8988T (cell line): ENCODE data around the gene RAB4A.

ENCODE experiments used
- DNase-seq: peaks from one replicate; pipeline ENCODE4 v3.0.0; 2011

Gene RAB4A

GRCh38 chr1:229270547-229271447 is at the start of gene RAB4A:
TSS of gene RAB4A (plus strand) at chr1:229271111. CDS start at chr1:229271340, 229 bp downstream.
- DNase-seq = peak; percentile 72

GRCh38 chr1:229222081-229222480 is 48.8 kb upstream of the RAB4A start:
- DNase-seq = no peak

GRCh38 chr1:229223498-229223897 is 47.4 kb upstream of the RAB4A start:
- no peak for DNase-seq

- no peak for DNase-seq
Observed at GRCh38 chr1:229224308-229224707, 46.6 kb upstream of the RAB4A start.

GRCh38 chr1:229225331-229225782 is 45.6 kb upstream of the RAB4A start:
- DNase-seq = no peak

- no peak for DNase-seq
Observed at GRCh38 chr1:229226796-229227195, 44.1 kb upstream of the RAB4A start.

- peak; percentile 69 for DNase-seq
Observed at GRCh38 chr1:229227298-229227919, 43.5 kb upstream of the RAB4A start.

- DNase-seq = no peak
Observed at GRCh38 chr1:229228522-229228921, 42.4 kb upstream of the RAB4A start.

GRCh38 chr1:229229137-229229720 is 41.7 kb upstream of the RAB4A start:
- no peak for DNase-seq

- no peak for DNase-seq
Observed at GRCh38 chr1:229229721-229230139, 41.2 kb upstream of the RAB4A start.

- no peak for DNase-seq
Observed at GRCh38 chr1:229230140-229230892, 40.6 kb upstream of the RAB4A start.

- peak; percentile 48 for DNase-seq
Observed at GRCh38 chr1:229230893-229231753, 39.8 kb upstream of the RAB4A start.

GRCh38 chr1:229231754-229232119 is 39.2 kb upstream of the RAB4A start:
- no peak for DNase-seq

GRCh38 chr1:229234870-229235472 is 35.9 kb upstream of the RAB4A start:
- no peak for DNase-seq

GRCh38 chr1:229237320-229237719 is 33.6 kb upstream of the RAB4A start:
- no peak for DNase-seq

- DNase-seq = no peak
Observed at GRCh38 chr1:229238231-229238630, 32.7 kb upstream of the RAB4A start.

- no peak for DNase-seq
Observed at GRCh38 chr1:229238674-229239415, 32.1 kb upstream of the RAB4A start.

GRCh38 chr1:229240532-229240931 is 30.4 kb upstream of the RAB4A start:
- no peak for DNase-seq

- DNase-seq = no peak
Observed at GRCh38 chr1:229241390-229241789, 29.5 kb upstream of the RAB4A start.

- no peak for DNase-seq
Observed at GRCh38 chr1:229243638-229244037, 27.3 kb upstream of the RAB4A start.

GRCh38 chr1:229244091-229244490 is 26.8 kb upstream of the RAB4A start:
- no peak for DNase-seq
